Measurements from ENCODE around the gene SACM1L.

GRCh38 chr3:45775571-45776300, 86.5 kb downstream of the SACM1L start:
- TF ChIP-seq CTCF (IDR thresholded peaks at IDR 0.05; ENCODE audit: low read depth, low read length) (no peak), POLR2A (IDR thresholded peaks at IDR 0.05; ENCODE audit: extremely low read depth, insufficient read length) (no peak)

Measured in NB4 (cell line).